Measurements from ENCODE around the gene UPF3A. TPM values are rescaled to one million over a fixed set of nuclear protein-coding genes. Genes with fewer than 3 reads are reported as not detected.

The UPF3A gene
- total RNA-seq, 1 donor from 2014 or later, result 91.8 TPM

DNA sequence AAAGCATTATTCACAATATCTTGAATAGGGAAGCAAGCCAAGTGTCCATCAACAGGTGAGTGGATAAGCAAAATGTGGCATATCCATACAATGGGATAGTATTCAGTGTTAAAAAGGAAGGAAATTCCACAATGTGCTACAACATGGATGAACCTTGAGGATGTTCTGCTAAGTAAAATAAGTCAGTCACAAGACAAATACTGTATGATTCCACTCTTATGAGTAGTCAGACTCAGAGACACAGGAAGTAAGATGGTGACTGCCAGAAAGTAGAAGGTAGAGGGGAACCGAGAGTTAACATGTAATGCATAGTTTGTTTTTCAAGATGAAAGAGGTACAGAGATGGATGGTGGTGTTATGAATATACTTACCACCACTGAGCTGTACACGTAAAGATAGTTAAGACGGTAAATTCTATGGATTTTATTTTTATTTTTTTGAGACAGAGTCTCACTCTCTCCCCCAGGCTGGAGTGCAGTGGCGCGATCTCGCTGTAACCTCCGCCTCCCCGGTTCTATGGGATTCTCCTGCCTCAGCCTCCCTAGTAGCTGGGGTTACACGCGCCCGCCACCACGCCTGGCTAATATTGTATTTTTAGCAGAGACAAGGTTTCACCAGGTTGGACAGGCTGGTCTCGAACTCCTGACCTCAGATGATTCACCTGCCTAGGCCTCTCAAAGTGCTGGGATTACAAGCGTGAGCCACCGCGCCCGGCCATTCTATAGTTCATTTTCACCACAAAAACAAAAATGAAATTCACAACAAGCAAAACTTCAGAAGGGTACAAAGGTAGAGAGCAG, 31.9 kb downstream of the UPF3A start:
- peak overlapping the region; percentile 86 for H3K4me3 Mint-ChIP-seq
- TF ChIP-seq, protein P1, sequence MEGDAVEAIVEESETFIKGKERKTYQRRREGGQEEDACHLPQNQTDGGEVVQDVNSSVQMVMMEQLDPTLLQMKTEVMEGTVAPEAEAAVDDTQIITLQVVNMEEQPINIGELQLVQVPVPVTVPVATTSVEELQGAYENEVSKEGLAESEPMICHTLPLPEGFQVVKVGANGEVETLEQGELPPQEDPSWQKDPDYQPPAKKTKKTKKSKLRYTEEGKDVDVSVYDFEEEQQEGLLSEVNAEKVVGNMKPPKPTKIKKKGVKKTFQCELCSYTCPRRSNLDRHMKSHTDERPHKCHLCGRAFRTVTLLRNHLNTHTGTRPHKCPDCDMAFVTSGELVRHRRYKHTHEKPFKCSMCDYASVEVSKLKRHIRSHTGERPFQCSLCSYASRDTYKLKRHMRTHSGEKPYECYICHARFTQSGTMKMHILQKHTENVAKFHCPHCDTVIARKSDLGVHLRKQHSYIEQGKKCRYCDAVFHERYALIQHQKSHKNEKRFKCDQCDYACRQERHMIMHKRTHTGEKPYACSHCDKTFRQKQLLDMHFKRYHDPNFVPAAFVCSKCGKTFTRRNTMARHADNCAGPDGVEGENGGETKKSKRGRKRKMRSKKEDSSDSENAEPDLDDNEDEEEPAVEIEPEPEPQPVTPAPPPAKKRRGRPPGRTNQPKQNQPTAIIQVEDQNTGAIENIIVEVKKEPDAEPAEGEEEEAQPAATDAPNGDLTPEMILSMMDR (conservative IDR thresholded peaks at IDR 0.05), result no peak
- no peaks in the 10 kb centered on the region for H3K27me3 Mint-ChIP-seq
- peaks cover 4% of the 10 kb centered on the region for H3K36me3 Mint-ChIP-seq
- peaks cover 12% of the 10 kb centered on the region for H3K4me1 Mint-ChIP-seq (ENCODE audit: unreplicated experiment)
- H3K9me3 Mint-ChIP-seq, result no peaks in the 10 kb centered on the region
- H3K27ac Mint-ChIP-seq, result peak overlapping the region; percentile 84
- no peak for DNase-seq (ENCODE audit: extremely low spot score, unreplicated experiment)

DNA sequence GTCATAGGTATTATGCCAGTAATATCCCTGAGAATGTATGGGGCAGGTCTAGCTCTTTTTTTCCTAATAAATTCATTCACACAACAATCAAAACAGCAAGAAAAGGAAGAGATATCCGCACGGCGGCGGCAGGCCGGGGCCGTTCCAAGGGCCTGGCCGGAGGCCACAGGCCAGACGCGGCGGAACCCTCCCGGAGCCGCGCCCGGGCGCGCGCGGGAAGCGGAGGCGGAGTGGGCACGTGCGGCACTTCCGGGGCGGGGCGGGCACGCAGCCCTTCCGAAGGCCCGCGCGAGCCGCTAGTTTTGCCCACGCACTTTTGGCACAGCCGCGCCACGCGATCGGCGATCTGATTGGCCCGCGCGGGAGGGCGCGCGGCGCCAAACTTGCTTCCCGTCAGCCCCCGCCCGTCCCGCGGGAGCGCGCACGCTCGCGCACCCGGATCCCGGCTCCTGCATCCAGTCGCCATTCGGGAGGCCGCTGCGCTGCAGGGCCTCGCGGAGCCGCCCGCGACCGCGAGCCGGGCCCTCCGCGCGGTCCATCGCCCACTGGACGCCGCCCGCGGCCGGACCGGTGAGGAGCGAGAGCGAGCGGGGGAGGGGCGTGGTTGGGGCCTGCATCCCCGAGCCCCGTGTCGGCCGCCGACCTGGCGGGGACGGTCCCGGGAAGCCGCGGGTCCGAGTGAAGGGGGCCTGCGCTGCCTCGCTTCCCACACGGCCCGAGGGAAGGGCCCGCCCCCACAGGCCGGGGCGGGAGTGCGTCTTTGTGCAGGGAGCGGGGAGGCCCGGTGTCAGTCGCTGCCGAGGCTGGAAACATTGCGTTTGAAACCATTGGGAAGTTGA, 32.9 kb downstream of the UPF3A start, which contains the start of gene CHAMP1:
Gene CHAMP1, plus strand, starts transcription at position 430 of the 839 bp plus-strand sequence. CDS start 9,340 bp downstream, outside the sequence.
- no peaks in the 10 kb centered on the region for H3K9me3 Mint-ChIP-seq
- peak within 1 kb of the TSS; percentile 89 for H3K4me3 Mint-ChIP-seq
- DNase-seq (ENCODE audit: extremely low spot score, unreplicated experiment), result peak; percentile 96
- peak within 1 kb of the TSS; percentile 84 for H3K27ac Mint-ChIP-seq
- no peaks in the 10 kb centered on the region for H3K27me3 Mint-ChIP-seq
- TF ChIP-seq, protein P1 (conservative IDR thresholded peaks at IDR 0.05), result peak; percentile 29
- H3K36me3 Mint-ChIP-seq, result peaks cover 6% of the 10 kb centered on the region
- H3K4me1 Mint-ChIP-seq (ENCODE audit: unreplicated experiment), result peaks cover 12% of the 10 kb centered on the region

DNA sequence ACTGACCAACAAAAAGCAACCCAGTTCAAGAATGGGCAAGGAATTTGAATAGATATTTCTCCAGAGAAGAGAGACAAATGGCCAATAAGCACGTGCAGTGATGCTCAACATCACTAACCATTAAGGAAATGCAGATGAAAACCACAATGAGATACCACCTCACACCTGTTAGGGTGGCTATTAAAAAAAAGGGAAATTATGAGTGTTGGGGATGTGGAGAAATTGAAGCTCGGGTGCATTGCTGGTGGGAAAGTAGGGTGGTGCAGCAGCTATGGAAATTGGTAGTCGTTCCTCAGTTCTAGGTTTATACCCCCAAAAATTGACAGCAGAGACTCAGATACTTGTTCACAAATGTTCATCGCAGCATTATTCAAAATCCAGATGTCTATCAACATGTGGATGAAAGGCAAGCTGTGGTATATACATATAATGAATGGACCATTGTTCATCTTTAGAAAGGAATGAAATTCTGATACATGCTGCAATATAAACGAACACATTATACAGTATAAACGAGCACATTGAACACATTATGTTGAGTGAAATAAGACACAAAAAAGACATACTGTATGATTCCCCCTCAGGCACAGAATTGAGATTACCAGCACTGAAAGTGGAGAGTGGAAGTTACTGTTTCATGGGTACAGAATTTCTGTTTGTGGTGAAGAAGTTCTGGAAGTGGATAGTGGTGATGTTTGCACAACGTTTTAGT, 33.8 kb downstream of the UPF3A start:
- H3K27me3 Mint-ChIP-seq, result no peaks in the 10 kb centered on the region
- no peak for DNase-seq (ENCODE audit: extremely low spot score, unreplicated experiment)
- peaks cover 18% of the 10 kb centered on the region for H3K4me1 Mint-ChIP-seq (ENCODE audit: unreplicated experiment)
- TF ChIP-seq, protein P1 (conservative IDR thresholded peaks at IDR 0.05), result no peak
- peaks cover 16% of the 10 kb centered on the region for H3K36me3 Mint-ChIP-seq
- peak overlapping the region; percentile 39 for H3K27ac Mint-ChIP-seq
- peak overlapping the region; percentile 89 for H3K4me3 Mint-ChIP-seq
- H3K9me3 Mint-ChIP-seq, result no peaks in the 10 kb centered on the region

DNA sequence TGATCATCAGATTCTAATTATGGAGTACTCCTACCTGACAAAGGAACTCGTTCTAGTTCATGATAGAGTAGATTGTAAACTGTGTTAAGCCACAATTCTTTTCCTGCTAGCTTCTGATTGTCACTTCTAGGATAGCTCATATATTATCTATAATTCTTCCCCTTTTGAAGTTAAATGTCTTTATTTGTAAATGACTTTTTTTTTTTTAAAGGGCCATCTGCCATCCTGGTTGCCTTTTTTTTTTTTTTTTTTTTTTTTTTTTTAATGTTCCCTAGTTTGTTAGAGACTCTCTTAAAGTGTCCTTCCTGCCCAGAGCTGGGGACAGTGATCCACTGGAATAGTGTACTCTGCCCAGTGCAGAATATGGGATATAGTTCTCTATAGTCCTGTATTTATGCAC, 37.2 kb downstream of the UPF3A start:
- H3K9me3 Mint-ChIP-seq, result no peaks in the 10 kb centered on the region
- TF ChIP-seq, protein P1 (conservative IDR thresholded peaks at IDR 0.05), result no peak
- H3K36me3 Mint-ChIP-seq, result peaks cover 37% of the 10 kb centered on the region
- H3K27me3 Mint-ChIP-seq, result no peaks in the 10 kb centered on the region
- no peak for DNase-seq (ENCODE audit: extremely low spot score, unreplicated experiment)
- no peak overlapping the region for H3K4me3 Mint-ChIP-seq
- no peak overlapping the region for H3K27ac Mint-ChIP-seq
- H3K4me1 Mint-ChIP-seq (ENCODE audit: unreplicated experiment), result peaks cover 15% of the 10 kb centered on the region

DNA sequence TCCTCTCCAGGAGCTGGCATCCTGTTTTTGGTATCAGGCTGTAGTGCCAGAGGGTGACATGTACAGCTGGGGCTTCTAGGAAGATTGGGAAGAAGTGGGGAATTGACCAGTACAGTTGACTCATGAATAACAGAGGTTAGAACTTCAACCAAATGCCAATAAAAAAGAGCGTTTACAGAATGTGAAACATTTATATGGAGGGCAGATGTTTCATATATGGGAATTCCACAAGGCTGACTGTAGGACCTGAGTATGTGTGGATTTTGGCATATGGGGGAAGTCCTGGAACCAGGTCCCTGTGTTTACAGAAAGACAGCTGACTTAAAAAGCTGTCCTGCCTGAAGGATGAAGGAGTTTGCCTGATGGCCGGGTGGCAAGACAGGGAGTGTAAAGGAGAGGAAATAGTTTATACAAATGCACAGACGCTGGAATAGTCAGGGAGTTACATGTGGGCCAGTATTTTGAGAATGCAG, 38.1 kb downstream of the UPF3A start:
- DNase-seq (ENCODE audit: extremely low spot score, unreplicated experiment), result no peak
- no peaks in the 10 kb centered on the region for H3K27me3 Mint-ChIP-seq
- no peak overlapping the region for H3K27ac Mint-ChIP-seq
- H3K4me1 Mint-ChIP-seq (ENCODE audit: unreplicated experiment), result peaks cover 15% of the 10 kb centered on the region
- no peaks in the 10 kb centered on the region for H3K9me3 Mint-ChIP-seq
- TF ChIP-seq, protein P1 (conservative IDR thresholded peaks at IDR 0.05), result no peak
- peaks cover 46% of the 10 kb centered on the region for H3K36me3 Mint-ChIP-seq
- H3K4me3 Mint-ChIP-seq, result no peak overlapping the region

All from type B pancreatic cell (in vitro differentiated cells).